Mammary epithelial cell (primary cell): ENCODE data around the gene PBX1.

Experiments used
- CTCF ChIP-seq, 2 donors: IDR thresholded peaks in 1 of 2; conservative IDR thresholded peaks in 1 of 2; 2 replicates each; pipeline ENCODE4 v1.5.1; 2011 to 2012; ENCODE audit warnings: inconsistent platforms in 2 of 2, low read length in 2 of 2, mild to moderate bottlenecking in 2 of 2, control low read depth in 1 of 2, low read depth in 1 of 2; ENCODE audit not compliant: insufficient read depth in 1 of 2; ENCODE audit errors: extremely low read depth in 1 of 2
- EZH2 ChIP-seq: IDR thresholded peaks from 2 replicates; pipeline ENCODE4 v1.6.1; 2012; ENCODE audit warnings: low read length, inconsistent platforms, borderline replicate concordance

GRCh38 chr1:164891615-164892014, 332.6 kb downstream of the PBX1 start:
- TF ChIP-seq CTCF (conservative IDR thresholded peaks at IDR 0.05 in 1 of 2, IDR thresholded peaks at IDR 0.05 in 1 of 2; ENCODE audit: extremely low read depth in 1 of 2, insufficient read depth in 1 of 2, low read depth in 1 of 2, low read length in 2 of 2): no peak
- TF ChIP-seq EZH2: no peak
